A673 (cell line): Measurements from ENCODE around the gene DENND6B. TPM values are rescaled to one million over a fixed set of nuclear protein-coding genes. Genes with fewer than 3 reads are reported as not detected.

Source experiments
- BruUV-seq: library from RNA; stranded (reverse); fragments of 400-500 nt; replicated peaks from 2 replicates; lab custom pipeline; 2021; lab: Mats Ljungman, UMichigan
- CTCF ChIA-PET: fragments of 300-600 bp; sonication (Branson Sonifier 250); formaldehyde crosslinking; loops from one replicate; lab custom pipeline; 2022; ENCODE audit warnings: antibody characterized with exemption; lab: Charles Lee
- POLR2A ChIA-PET: fragments of 300-600 bp; sonication (Branson Sonifier 250); formaldehyde crosslinking; loops from one replicate; lab custom pipeline; 2022; ENCODE audit warnings: antibody characterized with exemption; ENCODE audit not compliant: low non-redundant PET; lab: Charles Lee
- DNase-seq: peaks from one replicate; pipeline ENCODE4 v3.0.0-alpha.2; 2015; ENCODE audit warnings: low spot score
- H3K27ac ChIP-seq: fragments of 200-600 bp; sonication (generic); 2 replicates; pipeline ENCODE4 v1.5.1; 2016; ENCODE audit warnings: mixed run types, low read depth, mild to moderate bottlenecking, mixed read lengths, antibody characterized with exemption, low read length; ENCODE audit not compliant: poor library complexity, severe bottlenecking
- H3K27me3 ChIP-seq: fragments of 200-600 bp; sonication (generic); replicated peaks from 2 replicates; pipeline ENCODE4 v1.6.1; 2017; ENCODE audit warnings: mixed run types, low read depth, mild to moderate bottlenecking, mixed read lengths, antibody characterized with exemption, low read length; ENCODE audit not compliant: insufficient read depth, poor library complexity
- H3K36me3 ChIP-seq: fragments of 200-600 bp; sonication (generic); 2 replicates; pipeline ENCODE4 v1.6.1; 2016; ENCODE audit warnings: mixed run types, mild to moderate bottlenecking, mixed read lengths, antibody characterized with exemption, low read length; ENCODE audit not compliant: insufficient read depth, poor library complexity, severe bottlenecking
- H3K4me1 ChIP-seq: fragments of 200-600 bp; sonication (generic); 2 replicates; pipeline ENCODE4 v1.6.1; 2017; ENCODE audit warnings: mixed run types, mild to moderate bottlenecking, mixed read lengths, antibody characterized with exemption, low read length; ENCODE audit not compliant: insufficient read depth, poor library complexity, severe bottlenecking
- H3K4me3 ChIP-seq: fragments of 200-600 bp; sonication (generic); 2 replicates; pipeline ENCODE4 v1.5.1; 2016; ENCODE audit warnings: low read depth, mixed run types, mild to moderate bottlenecking, mixed read lengths, low read length; ENCODE audit not compliant: poor library complexity, severe bottlenecking
- H3K9me3 ChIP-seq: fragments of 200-600 bp; sonication (generic); 2 replicates; pipeline ENCODE4 v1.6.1; 2016; ENCODE audit warnings: mixed run types, low read depth, mild to moderate bottlenecking, mixed read lengths, antibody characterized with exemption, low read length; ENCODE audit not compliant: poor library complexity, severe bottlenecking
- CTCF ChIP-seq: fragments of 300-800, 200-600 bp; sonication (generic); conservative IDR thresholded peaks from 2 replicates; pipeline ENCODE4 v1.5.1; 2017; ENCODE audit warnings: low read depth, mild to moderate bottlenecking, antibody characterized with exemption, low read length, moderate library complexity, mixed read lengths
- EZH2 ChIP-seq: fragments of 200-600 bp; sonication (generic); IDR thresholded peaks from 2 replicates; pipeline ENCODE4 v1.6.1; 2017; ENCODE audit warnings: borderline replicate concordance, low read depth, mild to moderate bottlenecking, mixed read lengths, antibody characterized with exemption, low read length; ENCODE audit not compliant: poor library complexity, severe bottlenecking
- intact Hi-C: fragments of 100-400 bp; cut with micrococcal nuclease; formaldehyde crosslinking; loops from one replicate; pipeline ENCODE4 v1.10.0; 2022; ENCODE audit not compliant: unreplicated experiment
- total RNA-seq: library from RNA; stranded (reverse); gene quantifications from 2 replicates; pipeline ENCODE4 v1.2.3, GENCODE V29; 2021

DENND6B gene
- total RNA-seq, 1 experiment from 2014 or later: 5.3 TPM

GRCh38 chr22:50305923-50306566 lies 20.8 kb downstream of the DENND6B start:
- peaks cover 56% of the 10 kb centered on the region for H3K4me1 ChIP-seq
- H3K27ac ChIP-seq: peak overlapping the region; percentile 95
- H3K9me3 ChIP-seq: no peaks in the 10 kb centered on the region
- CTCF ChIA-PET: interaction anchor here (0.6 to 0.7 kb wide), 3 partner anchors 36 to 908 kb away, joined by 3 to 4 read pairs (median 3); no protein-coding TSS in a partner anchor
- BruUV-seq: no TSS peak
- no peaks in the 10 kb centered on the region for H3K27me3 ChIP-seq
- DNase-seq: peak; percentile 89
- POLR2A ChIA-PET: no interaction called here
- TF ChIP-seq CTCF (no peak), EZH2 (no peak)
- intact Hi-C loops: no loop called here
- H3K4me3 ChIP-seq: peak overlapping the region; percentile 100
- peaks cover 7% of the 10 kb centered on the region for H3K36me3 ChIP-seq

- DNase-seq: no peak
- Histone ChIP-seq H3K36me3 (peaks cover 7% of the 10 kb centered on the region), H3K27ac (peak overlapping the region; percentile 95), H3K4me3 (peak overlapping the region; percentile 100), H3K27me3 (no peaks in the 10 kb centered on the region), H3K9me3 (no peaks in the 10 kb centered on the region), H3K4me1 (peaks cover 62% of the 10 kb centered on the region)
- BruUV-seq: no TSS peak
- intact Hi-C loops: no loop called here
- TF ChIP-seq EZH2 (no peak), CTCF (no peak)
- CTCF ChIA-PET: interaction anchor here (0.7 kb wide), 1 partner anchor 37 kb away, joined by 3 read pairs; no protein-coding TSS in a partner anchor
- POLR2A ChIA-PET: no interaction called here
These were observed 21.4 kb downstream of the DENND6B start for GRCh38 chr22:50305393-50305922.

GRCh38 chr22:50304528-50305392 lies 22.1 kb downstream of the DENND6B start:
- BruUV-seq: no TSS peak
- ChIA-PET CTCF (interaction anchor here (0.7 kb wide), 2 partner anchors 29 to 38 kb away, joined by 3 to 11 read pairs; no protein-coding TSS in a partner anchor), POLR2A (no interaction called here)
- Histone ChIP-seq H3K27me3 (no peaks in the 10 kb centered on the region), H3K9me3 (no peaks in the 10 kb centered on the region), H3K27ac (peak overlapping the region; percentile 95), H3K36me3 (peaks cover 7% of the 10 kb centered on the region), H3K4me3 (peak overlapping the region; percentile 100), H3K4me1 (peaks cover 69% of the 10 kb centered on the region)
- peak; percentile 55 for DNase-seq
- TF ChIP-seq CTCF: no peak
- TF ChIP-seq EZH2: no peak
- intact Hi-C loops: no loop called here
